LoVo (cell line): ENCODE measurements around the gene ASB16.
"Not testable (repeated sequence)": the region's sequence is repeated elsewhere in the genome, so short reads cannot be mapped to it uniquely, and the experiment has no call there.

Experiments
- DNase-seq: peaks from one replicate; pipeline ENCODE4 v3.0.0-alpha.2; 2016; ENCODE audit warnings: low spot score

The ASB16 gene, protein sequence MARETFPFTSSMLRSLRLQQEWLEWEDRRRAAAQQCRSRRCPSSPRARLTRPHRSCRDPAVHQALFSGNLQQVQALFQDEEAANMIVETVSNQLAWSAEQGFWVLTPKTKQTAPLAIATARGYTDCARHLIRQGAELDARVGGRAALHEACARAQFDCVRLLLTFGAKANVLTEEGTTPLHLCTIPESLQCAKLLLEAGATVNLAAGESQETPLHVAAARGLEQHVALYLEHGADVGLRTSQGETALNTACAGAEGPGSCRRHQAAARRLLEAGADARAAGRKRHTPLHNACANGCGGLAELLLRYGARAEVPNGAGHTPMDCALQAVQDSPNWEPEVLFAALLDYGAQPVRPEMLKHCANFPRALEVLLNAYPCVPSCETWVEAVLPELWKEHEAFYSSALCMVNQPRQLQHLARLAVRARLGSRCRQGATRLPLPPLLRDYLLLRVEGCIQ

DNA sequence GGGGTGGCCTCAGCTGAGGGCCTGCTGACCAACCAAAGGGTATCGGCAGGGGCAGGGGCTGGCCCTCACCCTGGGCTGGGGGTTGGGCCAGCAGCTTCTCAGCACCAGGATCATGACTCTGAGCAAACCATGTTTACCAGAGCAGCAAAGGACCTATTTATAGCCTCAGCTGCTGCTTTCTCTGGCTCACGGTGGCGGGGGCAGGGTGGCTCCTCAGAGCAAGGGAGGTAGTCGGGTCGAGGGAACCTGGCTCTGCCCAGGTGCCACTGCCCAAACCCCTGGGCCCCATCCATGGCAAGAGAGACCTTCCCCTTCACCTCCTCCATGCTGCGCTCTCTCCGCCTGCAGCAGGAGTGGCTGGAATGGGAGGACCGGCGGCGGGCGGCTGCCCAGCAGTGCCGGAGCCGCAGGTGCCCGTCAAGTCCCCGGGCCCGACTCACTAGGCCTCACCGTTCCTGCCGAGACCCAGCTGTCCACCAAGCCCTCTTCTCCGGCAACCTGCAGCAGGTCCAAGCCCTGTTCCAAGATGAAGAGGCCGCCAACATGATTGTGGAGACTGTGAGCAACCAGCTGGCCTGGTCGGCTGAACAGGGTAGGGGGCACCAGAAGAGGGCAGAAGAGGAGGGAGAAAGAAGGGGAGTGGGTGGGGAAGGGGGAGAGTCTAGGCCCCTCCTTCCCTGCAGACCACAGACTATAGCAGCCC lies at the start of gene ASB16:
TSS of gene ASB16 (plus strand) at position 206 of the 703 bp plus-strand sequence. CDS start at position 292, 86 bp downstream.
- no peak for DNase-seq

DNA sequence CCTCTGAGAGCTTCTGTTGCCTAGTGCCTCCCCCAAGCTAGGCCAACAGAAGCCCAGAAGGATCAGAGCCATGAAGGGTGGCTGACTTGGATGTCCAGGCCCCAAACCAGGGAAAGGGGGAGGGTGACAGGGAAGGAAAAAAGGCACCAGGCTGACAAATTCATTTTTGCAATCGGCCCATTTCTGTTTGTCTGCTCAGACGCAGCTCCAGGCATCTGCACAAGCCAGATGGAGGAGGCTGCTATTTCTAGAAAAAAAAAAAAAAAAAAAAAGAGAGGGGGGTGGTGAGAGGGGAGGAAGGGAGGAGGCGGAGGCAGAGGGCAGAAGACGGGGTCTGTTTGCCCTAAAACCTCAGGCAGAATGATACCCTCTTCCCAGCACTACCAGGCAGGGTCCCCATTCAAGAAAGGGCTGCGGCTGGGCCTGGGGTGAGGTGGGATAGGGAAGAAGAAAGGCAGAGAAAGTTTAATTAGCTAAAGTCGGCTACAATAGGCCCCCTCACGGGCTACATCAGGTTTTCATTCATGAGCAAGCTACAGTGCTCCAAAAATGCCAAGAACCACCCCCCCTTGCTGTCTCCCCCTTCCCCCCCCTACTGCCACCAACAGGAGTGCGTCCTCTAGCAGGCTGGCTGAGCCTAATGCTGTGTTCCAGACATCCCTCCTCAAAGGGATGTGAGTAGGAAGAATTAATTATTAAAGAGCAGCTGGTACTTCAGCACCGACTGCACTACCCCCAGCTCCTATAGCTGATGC lies 49.5 kb upstream of the ASB16 start:
- no peak for DNase-seq

DNA sequence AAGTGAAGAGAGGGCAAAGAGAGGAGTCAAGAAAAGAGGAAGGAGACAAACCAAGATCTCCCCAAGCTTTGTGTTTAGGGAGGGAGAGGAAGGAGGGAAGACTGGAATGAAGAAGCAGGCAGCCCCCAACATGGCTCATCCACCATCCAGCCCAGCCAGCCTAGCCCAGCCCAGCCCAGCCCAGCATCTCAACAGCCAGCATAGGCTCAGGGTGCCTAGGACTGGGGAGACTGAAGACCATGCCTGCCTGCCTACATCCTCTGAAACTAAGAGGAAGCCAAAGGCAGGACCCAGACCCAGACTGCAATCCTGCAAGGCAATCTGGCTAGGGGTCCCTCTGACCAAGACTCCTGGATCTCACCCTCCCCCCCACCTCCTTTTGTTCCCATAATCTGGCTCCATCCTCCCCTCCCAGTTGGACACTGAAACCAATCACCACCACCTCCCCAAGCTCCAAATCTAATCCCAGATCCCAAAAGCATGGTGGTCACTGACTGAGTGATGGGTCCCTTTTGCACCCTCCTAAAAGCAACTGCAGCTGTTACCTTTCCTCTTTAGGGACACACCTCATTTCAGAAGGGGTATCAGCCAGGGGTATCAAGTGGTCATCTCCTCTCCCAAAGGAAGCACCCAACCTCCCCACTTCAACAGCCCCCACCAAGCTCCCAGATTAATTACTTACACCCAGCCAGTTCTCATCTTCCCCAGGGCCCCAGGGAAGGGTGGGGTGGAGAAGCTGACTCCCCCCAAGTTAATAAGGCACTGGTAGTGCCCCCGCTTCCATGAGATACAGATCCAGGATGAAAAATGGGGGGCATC lies 48.3 kb upstream of the ASB16 start:
- DNase-seq: no peak

DNA sequence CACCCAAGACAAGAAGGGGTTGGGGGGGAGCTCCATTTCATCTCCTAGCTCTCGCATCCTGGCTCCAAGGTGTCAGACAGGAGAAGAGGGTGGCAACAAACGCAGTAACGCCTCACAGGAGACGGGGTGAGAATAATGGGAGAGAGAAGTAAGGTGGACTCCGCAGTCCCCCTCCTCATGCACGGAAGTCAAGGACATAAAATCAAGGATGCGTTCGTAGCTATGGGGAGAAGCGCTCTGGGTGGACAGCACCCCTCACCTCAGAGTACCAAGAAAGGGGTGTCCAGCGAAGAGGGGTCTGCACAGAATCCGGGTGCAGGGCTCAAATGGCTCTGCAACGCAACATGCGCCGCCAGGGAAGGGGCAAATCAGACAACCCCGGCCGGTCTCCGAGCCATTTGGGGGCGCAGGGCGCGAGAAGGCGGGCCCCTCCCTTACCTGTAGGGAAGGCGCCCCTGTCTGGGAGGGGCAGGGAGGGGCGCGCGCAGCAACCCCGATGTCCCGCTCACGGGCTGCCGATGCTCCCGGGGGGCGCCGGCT lies 47.6 kb upstream of the ASB16 start:
- no peak for DNase-seq

DNA sequence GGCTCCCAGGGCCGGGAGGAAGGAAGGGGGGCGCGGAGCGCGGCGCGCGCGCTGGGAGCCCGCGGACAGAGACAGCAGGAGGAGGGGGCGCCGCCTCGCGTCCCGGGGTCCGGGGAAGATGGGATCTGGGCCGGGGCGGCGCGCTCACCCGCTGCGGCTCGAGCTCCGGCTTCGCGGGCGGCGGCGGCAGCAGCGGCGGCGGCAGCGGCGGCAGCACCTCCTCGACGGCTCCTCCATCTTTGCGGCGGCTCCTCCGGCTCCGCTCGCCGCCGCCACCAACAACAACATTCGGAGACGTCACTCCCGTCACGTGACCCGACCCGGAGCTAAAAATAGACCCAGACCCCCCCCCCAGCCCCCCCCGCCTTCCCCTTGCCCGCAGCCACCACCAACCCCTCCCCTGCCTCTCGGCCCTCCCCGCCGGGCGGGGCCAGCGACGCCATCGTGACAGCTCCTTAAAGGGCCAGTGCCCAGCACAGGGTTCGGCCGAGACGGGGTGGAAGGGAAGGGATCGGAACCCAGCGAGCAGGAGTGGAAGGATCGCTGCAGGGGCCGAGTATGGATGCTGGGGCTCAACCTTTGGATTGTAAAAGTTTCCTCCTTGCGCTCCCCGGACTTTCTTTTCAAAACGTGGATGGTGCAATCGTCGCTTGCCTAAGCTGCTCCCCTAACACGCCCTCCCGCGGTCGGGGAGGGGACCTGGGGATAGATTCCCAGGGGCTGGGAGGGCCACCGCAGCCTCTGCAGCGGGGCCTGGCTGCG lies 47.0 kb upstream of the ASB16 start, which contains the start of gene HDAC5:
TSS of gene HDAC5 (minus strand) at position 286 of the 762 bp plus-strand sequence. CDS start 6,126 bp downstream, outside the sequence.
- DNase-seq: peak; percentile 93

DNA sequence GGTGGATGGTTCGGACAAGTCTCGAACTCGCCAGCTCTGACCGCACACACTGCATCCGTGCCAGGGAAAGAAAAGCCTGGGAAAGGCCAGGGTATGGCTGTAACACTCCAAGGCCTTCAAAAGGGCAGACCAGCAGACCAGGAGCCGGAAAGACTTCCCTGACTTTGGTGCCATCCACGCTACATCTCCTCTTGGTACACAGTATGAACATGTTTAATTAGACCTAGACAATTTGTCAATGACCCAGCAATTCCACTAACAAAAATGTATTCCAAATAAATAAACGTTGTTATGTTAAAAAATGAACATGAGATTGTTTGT lies 46.4 kb upstream of the ASB16 start:
- no peak for DNase-seq

DNA sequence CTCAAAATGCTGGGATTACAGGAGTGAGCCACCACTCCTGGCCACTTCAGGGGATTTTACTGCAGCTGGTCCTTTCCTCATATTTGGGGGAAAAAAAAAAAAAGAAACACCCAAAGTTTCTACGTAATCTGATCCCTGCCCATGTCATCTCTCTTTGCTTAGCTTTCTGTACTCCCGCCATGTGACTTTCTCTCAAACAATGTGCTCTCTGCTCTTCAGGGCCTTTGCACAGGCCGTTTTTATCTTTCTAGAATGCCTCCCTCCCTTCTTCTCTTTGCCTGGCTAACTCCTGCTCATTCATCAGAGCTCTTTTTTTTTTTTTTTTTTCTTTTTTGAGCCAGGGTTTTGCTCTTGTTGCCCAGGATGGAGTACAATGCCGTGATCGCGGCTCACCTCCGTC lies 42.1 kb upstream of the ASB16 start:
- no peak for DNase-seq

DNA sequence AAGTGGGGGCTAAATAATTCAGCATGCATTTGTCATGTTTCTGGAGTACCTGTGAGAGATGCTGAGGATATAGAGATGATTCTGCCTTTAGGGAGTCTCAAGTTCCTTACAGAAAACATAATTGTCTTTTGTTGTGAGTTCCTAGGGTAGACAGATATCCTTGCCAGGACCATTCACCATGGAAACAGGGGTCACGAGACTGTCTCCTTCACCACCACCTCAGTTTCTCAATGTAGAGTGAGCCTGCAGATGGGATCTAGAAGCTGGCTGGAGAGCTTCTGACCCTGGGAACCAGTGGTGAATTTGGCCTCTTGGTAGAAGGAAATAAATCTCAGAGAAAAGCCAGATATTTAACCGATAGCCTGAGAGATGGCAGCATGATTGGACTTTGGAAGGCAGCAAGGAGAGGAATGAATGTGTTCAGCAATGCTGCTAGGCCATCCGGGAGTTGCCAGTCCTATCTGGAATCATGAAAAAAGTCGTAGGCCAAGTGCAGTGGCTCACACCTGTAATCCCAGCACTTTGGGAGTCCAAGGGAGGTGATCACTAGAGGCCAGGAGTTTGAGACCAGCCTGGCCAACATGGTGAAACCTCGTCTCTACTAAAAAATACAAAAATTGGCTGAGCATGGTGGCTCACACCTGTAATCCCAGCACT lies 39.7 kb upstream of the ASB16 start:
- DNase-seq: no peak

DNA sequence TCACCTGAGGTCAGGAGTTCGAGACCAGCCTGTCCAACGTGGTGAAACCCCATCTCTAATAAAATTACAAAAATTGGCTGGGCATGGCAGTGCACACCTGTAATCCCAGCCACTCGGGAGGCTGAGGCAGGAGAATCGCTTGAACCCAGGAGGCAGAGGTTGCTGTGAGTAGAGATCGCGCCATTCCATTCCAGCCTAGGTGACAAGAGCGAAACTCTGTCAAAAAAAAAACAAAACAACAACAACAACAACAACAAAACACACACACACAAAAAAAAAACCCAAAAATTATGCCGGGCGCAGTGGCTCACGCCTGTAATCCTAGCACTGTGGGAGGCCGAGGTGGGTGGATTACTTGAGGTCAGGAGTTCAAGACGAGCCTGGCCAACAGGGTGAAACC lies 39.1 kb upstream of the ASB16 start:
- DNase-seq: not testable (repeated sequence)

DNA sequence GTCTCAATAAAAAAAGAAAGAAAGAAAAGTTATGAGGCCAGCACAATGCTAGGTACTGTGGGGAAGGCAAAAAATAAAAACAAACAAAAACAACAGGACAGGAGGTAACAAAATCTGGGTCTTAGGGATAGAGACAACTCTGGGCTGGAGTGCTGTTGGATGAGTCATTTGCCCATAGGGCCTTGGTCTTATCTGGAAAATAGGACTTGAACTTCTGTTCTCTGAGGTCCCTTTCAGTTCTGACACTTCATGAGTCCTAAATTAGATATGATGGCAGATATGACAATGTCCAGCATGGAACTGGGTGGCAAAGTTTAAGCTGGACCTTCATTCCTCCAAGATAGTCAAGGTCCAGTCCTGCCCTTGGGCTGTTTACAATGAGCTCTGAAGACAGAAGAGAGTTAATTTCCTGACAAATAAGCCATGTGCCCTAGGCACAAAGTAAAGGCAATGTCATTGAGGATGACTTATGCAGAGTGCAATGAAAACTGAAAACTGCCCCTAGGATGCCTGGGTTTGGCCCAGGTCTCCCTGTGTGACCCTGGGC lies 38.2 kb upstream of the ASB16 start:
- no peak for DNase-seq

DNA sequence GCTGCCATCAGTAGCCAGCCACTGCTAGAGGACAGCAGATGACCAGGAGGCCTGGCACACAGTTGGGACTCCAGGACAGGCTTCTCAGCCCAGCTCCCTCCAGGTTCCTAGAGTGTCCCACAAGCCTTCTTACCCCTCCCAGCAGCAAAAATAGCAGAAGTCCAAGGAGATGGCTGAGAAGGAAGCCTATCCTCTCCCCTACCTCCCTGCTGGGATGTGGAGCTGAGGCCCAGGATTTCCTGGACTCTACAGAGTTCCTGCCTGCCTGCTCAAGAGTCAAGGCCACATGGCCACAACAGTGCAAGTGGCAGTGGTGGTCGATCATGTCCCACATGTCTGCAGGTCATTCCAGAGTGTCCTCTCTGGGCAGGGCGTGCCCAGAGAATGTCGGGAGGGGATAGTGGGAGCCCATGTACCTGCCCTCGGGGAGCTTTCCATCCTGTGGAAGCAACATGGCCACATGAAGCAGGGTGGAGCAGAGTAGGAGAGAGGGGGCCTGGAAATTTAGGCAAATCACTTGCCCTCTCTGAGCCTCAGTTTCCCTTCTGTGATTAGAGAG lies 36.5 kb upstream of the ASB16 start:
- DNase-seq: no peak

DNA sequence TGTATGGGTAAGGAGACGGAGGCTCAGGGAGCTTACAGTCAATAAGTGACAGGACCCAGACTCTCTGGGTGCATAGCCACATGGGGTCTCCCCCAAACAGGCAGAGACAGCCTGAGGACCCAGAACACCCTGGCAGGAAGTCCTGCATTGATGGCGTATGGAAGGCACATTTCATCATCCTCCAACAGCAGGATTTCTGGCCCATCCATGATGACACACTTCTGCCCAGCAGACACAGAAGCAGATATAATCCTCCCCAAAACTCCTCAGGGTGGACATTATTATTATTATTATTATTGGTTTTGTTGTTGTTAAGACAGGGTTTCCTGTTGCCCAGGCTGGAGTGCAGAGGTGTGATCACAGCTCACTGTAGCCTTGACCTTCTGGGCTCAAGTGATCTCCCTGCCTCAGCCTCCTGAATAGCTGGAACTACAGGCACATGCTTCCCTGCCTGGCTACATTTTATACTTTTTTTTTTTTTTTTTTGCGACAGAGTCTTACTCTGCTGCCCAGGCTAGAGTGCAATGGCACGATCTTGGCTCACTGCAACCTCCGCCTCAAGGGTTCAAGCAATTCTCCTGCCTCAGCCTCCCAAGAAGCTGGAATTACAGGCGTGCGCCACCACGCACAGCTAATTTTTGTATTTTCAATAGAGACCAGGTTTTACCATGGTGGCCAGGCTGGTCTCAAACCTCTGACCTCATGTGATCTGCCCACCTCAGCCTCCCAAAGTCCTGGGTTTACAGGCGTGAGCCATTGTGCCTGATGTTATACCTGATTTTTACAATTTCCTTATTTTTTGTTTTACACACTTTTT lies 35.5 kb upstream of the ASB16 start:
- no peak for DNase-seq

DNA sequence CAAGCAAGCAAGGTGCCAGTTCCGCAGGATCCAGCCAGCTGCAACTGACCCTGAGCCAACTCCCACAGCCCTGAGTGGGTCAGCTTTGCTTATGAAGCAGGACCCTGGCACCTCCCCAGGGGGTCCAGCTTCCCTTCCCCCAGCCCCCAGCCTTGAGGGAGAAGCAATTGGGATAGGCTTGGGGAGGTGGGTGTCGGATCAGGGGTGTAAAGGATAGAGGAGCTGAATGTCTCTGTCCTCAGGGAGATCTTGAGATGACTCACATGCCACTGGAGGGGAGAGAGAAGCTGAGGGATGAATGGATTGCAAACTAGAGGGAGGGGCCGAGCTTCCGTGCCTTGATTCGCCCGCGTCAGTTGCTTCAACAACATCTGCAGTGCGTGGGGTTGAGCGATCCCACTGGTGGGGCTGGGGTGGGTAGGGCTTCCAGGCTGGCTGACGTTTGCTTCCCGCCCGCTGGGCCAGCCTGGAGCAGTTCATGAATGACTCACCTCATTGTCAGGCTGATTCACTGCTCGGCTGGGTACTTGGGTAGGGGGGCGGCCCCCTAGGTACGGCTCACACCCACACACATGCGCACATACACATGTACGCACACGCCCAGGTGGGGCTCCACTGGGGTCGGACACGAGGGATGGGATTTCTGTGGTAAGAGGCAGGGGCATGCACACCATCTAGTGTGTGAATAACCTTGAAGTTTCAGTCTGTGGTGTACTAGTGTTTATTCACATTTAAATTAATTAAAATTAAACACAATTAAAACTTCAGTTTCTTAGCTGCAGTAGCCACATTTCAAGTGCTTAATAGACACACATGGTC lies 32.4 kb upstream of the ASB16 start:
- DNase-seq: peak; percentile 91

DNA sequence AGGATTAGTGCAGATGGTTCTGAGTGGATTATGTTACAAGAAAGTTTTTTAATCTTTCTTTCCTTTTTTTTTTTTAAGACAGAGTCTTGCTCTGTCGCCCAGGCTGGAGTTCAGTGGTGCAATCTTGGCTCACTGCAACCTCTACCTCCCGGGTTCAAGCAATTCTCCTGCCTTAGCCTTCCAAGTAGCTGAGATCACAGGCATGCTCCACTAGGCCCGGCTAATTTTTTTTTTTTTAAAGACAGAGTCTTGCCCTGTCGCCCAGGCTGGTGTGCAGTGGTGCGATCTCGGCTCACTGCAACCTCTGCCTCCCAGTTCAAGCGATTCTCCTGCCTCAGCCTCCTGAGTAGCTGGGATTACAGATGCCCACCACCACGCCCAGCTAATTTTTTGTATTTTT lies 26.6 kb upstream of the ASB16 start:
- not testable (repeated sequence) for DNase-seq

DNA sequence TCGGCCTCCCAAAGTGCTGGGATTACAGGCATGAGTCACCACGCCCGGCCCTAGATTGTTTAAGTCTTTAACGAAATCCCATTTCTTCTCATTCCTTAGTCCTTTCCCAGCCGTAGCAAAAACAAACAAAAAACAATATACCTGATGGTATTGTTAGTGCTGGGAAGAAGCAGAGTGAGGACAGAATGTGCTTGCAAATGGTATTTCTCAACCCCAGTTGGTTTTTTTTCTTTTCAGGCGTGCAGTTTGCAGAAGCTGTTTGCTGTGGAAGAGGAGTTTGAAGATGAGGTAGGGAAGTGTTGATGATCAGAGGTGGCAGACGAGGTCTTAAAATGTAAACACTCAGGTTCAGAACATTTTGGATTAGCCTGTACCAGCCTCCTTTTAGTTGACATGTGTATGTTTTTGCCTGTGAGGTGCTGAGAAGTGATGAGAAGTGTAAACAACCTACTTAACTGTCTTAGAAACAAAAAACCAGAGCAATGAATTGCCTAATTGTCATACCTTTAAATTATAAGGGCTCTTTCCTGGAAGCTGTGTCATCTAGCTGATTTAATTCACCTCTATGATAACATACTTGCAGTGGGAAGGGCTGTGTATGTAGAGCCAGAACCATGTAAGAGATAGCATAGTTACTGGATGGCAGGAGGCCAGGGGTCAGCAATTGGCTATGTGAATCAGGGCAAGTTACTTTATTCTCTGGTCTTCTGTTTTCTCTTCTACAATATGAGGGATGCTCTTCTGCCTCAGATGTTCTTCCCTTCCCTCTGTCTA lies 25.4 kb upstream of the ASB16 start:
- no peak for DNase-seq

DNA sequence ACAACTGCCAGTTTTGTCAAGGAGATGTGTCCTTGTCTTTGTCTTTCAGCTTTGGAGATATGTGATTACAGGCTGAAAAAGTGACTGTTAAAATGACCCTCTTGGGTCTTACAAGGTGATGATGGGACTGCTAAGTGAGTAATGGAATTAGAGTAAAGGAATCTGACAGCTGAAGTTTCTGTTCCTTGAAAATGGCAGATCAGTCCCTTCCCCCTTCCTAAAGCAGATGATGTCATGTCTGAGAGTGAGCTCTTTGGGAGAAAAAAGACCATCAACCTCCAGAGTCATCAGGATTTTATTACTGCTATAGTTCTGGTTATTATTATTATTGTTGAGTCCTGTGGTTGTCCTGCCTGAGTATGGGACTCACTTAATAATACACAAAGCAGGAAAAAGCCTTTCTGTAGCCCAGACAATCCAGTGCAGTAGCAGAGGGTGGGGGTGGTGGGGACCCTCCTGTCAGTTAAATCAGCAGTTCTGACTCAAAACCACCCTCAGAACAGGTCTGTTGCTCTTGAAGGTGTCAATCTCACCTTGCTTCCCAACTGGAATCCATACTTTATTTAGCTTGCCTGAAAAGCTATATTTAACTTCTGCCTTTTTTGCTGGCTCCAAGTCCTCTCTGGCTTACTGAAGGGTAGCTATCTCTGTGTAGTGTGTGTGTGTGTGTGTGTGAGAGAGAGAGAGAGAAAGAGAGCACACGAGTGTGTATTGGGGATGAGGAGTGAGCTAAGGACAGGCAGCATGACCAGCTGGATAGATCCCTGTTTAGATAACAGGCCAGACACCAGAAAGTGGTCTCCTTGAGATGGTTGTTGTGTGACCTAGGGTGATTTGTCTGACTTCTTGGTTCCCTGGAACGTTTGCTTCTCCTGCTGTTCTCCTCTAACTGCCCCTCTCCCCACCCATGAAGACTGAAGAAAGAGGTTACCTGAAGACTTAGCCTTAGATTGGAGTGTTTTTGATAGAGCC lies 23.8 kb upstream of the ASB16 start:
- DNase-seq: no peak
